C4-2B (cell line): Measurements from ENCODE around the gene RFX6.

Experiments
- H3K27ac ChIP-seq: fragments of 450-650 bp; 2 replicates; pipeline ENCODE4 v1.5.1; 2017
- ZFX ChIP-seq: fragments of 450-650 bp; IDR thresholded peaks from 2 replicates; pipeline ENCODE4 v1.6.1; 2017
- TF ChIP-seq, protein P1 (sequence below): fragments of 450-650 bp; conservative IDR thresholded peaks from 2 replicates; pipeline ENCODE4 v1.5.1; 2017; ENCODE audit warnings: mild to moderate bottlenecking

RFX6 gene

DNA sequence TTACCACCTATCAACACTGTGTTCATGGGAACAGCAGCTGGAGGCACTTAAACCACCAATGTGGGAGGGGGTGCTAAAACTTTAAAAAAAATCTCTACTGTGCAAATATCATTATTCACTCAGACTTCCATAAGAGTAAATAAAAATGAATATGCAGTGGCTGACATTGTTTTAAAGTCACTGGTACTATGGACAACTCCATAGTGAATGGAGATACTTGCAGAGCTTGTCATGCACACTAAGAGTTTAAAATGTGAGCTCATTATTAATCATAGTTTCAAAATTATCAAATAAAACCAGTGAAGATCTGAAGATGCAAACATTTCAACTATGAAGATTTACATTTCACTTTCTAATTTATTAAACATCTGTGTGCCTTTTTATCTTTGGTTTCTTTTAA, 54.4 kb downstream of the RFX6 start:
- no peak overlapping the region for H3K27ac ChIP-seq
- no peak for TF ChIP-seq ZFX
- TF ChIP-seq, protein P1, sequence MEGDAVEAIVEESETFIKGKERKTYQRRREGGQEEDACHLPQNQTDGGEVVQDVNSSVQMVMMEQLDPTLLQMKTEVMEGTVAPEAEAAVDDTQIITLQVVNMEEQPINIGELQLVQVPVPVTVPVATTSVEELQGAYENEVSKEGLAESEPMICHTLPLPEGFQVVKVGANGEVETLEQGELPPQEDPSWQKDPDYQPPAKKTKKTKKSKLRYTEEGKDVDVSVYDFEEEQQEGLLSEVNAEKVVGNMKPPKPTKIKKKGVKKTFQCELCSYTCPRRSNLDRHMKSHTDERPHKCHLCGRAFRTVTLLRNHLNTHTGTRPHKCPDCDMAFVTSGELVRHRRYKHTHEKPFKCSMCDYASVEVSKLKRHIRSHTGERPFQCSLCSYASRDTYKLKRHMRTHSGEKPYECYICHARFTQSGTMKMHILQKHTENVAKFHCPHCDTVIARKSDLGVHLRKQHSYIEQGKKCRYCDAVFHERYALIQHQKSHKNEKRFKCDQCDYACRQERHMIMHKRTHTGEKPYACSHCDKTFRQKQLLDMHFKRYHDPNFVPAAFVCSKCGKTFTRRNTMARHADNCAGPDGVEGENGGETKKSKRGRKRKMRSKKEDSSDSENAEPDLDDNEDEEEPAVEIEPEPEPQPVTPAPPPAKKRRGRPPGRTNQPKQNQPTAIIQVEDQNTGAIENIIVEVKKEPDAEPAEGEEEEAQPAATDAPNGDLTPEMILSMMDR = no peak

DNA sequence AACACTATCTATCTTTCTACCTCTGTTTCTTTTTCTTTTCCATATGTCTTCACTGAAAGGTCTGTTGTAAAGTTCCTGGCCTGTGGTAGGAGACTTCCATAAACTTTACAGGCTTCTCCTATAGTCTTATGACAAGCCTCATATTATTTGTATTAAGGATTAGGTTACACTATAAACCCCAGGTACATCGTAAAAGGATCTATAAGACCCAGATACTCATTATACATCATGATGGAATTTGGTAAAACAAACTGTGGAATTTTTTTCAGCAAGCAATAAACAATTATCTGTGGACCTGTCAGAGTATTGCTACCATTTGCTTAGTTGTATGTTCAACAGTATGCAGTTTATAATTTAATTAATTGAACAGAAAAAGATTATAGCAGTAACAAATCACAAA, 55.5 kb downstream of the RFX6 start:
- H3K27ac ChIP-seq = no peak overlapping the region
- TF ChIP-seq, protein P1 = no peak
- no peak for TF ChIP-seq ZFX

DNA sequence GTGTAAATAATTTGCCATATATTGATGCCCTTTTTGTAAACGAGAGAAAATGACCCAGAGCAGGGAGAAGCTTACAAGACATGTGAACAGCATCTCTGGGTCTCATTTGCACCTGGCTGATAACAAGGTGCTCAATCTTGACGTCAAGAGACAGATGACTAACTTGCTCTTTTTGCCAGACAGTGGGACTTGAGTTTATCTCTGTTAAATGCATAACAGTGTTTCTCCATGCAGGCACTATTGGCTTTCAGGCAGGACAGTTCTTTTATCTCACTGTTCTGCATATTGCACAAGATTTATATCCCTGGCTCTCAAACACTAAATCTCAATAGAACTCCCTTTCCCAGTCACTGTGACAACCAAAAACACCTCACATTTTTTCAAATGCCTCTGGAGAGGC, 56.4 kb downstream of the RFX6 start:
- no peak for TF ChIP-seq ZFX
- TF ChIP-seq, protein P1 = no peak
- no peak overlapping the region for H3K27ac ChIP-seq

DNA sequence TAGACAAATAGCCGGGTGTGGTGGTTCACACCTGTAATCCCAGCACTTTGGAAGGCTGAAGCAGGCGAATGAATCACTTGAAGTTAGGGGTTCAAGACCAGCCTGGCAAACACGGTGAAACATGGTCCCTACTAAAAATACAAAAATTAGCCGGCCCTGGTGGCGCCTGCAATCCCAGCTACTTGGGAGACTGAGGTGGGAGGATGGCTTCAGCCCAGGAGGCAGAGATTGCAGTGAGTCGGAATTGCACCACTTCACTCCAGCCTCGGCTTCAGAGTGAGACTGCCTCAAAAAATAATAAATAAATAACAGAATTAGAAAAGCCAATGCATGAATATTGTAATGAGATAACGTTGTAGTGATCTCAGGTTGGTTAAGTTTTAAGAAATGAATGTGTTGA, 61.3 kb downstream of the RFX6 start:
- no peak for TF ChIP-seq ZFX
- TF ChIP-seq, protein P1 = no peak
- no peak overlapping the region for H3K27ac ChIP-seq

DNA sequence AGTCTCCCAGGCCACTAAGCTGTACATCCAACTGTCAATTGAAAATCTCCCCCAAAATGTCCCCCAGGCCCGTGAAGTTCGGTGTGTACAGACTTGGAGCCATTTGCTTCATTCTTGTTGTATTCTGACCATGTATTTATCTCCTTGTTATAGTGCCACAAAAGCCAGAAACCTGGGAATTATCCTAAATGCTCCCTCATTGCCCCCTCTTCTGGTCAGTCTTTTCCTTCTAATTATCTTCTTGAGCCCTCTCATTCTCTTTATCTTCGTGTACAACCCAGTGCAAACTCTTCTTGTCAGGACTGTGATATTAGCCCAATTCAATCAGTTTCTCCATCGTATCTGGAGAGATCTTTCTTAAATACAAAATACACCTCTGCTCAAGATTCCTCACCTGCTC, 64.7 kb downstream of the RFX6 start:
- TF ChIP-seq, protein P1 = peak; percentile 15
- no peak for TF ChIP-seq ZFX
- no peak overlapping the region for H3K27ac ChIP-seq

DNA sequence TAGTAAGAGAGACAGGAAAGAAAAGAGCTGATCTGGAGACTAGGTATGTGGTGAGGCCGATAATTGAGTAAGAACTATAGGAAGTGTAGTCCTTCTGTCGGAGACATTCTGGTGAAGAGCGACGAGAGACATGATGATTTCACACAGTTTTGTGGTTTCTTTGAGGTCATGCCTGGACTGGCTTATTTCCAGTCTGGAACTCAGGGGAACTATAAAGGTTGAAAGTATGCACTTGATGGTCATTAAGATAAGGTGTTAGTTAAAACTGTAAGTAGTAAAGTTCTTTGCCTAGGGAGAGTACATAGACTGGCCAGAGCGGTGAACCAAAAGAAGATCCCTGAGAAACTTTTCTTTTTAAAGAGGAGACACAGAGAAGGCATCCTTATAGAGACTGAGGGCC, 68.8 kb downstream of the RFX6 start:
- no peak overlapping the region for H3K27ac ChIP-seq
- no peak for TF ChIP-seq ZFX
- TF ChIP-seq, protein P1 = no peak

DNA sequence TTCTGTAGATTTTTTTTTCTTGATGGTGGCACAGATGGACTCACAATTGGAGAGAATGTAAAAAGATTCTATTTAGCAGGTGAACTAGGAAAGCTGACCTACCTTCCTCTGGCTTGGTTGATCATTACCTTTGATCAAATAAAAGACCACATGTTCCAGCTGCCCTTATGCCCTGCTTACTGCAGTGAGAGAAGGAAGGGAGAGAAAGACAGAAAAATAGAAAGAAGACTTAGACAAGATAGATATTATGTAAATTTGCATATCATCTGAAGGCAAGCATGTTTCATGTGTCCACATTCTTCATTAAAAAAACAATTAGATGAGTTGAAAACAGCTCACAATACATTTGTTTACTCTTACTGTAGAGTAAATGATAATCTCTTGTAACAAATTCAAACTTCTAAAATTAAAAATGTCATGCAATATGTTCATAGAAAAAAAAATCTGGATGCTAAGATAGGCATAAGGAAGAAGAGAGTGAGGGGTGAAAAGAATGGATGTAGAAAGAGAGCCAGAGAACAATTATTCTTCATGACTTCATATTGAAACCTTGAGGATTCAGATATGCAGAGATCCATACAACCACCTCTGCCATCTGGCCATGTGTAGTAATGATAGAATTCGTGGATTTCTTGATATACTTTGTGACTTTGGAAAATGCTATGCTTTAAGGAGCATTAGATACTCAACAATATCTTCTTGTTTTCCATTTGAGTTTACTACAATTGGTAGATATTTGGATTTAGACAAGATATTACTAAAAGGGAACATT, 71.7 kb downstream of the RFX6 start:
- TF ChIP-seq, protein P1 = no peak
- no peak for TF ChIP-seq ZFX

More for the DNA sequence above, 71.7 kb downstream of the RFX6 start:
- no peak overlapping the region for H3K27ac ChIP-seq
